ENCODE results near the gene POU3F3.

Gene POU3F3

DNA sequence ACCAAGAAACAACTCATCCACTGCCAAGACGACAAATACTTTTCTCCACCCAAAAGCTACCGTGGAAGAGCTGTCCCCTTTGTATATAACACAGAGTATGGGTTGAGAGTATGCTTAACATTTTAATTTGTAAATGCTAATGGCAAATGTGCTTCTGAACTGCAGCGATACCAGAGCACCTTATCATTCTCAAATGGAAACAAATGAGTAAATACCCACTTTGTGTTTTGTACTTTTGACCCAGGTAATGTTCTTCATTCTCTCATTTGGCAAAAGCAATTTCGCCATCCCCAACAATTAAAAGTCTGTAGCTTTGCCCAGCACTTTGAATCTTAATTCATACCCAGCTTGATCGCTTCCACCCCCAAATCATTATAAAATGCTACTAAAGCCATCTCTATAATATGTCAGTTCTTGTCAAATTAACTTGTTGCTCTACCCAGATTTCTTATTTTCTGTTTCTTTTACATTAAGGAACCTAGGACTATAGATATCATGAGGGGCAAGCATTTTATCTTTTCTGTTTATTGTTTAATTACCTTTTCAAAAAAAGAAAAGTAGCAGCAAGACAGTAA is 6.2 kb upstream of the POU3F3 start:
- Histone ChIP-seq H3K27ac (replicated peaks) (no peak overlapping the region), H3K4me3 (replicated peaks; ENCODE audit: insufficient read depth, low read length) (no peak overlapping the region), H3K27me3 (ENCODE audit: insufficient read depth, poor library complexity, severe bottlenecking) (peaks cover 79% of the 10 kb centered on the region)
- TF ChIP-seq GABPA (IDR thresholded peaks at IDR 0.05; ENCODE audit: low read depth) (no peak), POLR2AphosphoS5 (IDR thresholded peaks at IDR 0.05; ENCODE audit: low read depth) (no peak), SPI1 (IDR thresholded peaks at IDR 0.05; ENCODE audit: borderline replicate concordance, low read depth) (no peak)
- TF ChIP-seq, protein P1, sequence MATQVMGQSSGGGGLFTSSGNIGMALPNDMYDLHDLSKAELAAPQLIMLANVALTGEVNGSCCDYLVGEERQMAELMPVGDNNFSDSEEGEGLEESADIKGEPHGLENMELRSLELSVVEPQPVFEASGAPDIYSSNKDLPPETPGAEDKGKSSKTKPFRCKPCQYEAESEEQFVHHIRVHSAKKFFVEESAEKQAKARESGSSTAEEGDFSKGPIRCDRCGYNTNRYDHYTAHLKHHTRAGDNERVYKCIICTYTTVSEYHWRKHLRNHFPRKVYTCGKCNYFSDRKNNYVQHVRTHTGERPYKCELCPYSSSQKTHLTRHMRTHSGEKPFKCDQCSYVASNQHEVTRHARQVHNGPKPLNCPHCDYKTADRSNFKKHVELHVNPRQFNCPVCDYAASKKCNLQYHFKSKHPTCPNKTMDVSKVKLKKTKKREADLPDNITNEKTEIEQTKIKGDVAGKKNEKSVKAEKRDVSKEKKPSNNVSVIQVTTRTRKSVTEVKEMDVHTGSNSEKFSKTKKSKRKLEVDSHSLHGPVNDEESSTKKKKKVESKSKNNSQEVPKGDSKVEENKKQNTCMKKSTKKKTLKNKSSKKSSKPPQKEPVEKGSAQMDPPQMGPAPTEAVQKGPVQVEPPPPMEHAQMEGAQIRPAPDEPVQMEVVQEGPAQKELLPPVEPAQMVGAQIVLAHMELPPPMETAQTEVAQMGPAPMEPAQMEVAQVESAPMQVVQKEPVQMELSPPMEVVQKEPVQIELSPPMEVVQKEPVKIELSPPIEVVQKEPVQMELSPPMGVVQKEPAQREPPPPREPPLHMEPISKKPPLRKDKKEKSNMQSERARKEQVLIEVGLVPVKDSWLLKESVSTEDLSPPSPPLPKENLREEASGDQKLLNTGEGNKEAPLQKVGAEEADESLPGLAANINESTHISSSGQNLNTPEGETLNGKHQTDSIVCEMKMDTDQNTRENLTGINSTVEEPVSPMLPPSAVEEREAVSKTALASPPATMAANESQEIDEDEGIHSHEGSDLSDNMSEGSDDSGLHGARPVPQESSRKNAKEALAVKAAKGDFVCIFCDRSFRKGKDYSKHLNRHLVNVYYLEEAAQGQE (IDR thresholded peaks at IDR 0.05; ENCODE audit: insufficient replicate concordance, low read depth), result no peak
- TF ChIP-seq, protein P2, sequence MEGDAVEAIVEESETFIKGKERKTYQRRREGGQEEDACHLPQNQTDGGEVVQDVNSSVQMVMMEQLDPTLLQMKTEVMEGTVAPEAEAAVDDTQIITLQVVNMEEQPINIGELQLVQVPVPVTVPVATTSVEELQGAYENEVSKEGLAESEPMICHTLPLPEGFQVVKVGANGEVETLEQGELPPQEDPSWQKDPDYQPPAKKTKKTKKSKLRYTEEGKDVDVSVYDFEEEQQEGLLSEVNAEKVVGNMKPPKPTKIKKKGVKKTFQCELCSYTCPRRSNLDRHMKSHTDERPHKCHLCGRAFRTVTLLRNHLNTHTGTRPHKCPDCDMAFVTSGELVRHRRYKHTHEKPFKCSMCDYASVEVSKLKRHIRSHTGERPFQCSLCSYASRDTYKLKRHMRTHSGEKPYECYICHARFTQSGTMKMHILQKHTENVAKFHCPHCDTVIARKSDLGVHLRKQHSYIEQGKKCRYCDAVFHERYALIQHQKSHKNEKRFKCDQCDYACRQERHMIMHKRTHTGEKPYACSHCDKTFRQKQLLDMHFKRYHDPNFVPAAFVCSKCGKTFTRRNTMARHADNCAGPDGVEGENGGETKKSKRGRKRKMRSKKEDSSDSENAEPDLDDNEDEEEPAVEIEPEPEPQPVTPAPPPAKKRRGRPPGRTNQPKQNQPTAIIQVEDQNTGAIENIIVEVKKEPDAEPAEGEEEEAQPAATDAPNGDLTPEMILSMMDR (IDR thresholded peaks at IDR 0.05; ENCODE audit: insufficient read depth, low read length), result no peak
- no peak for DNase-seq (ENCODE audit: low read depth in 1 of 2, low spot score in 1 of 2)

DNA sequence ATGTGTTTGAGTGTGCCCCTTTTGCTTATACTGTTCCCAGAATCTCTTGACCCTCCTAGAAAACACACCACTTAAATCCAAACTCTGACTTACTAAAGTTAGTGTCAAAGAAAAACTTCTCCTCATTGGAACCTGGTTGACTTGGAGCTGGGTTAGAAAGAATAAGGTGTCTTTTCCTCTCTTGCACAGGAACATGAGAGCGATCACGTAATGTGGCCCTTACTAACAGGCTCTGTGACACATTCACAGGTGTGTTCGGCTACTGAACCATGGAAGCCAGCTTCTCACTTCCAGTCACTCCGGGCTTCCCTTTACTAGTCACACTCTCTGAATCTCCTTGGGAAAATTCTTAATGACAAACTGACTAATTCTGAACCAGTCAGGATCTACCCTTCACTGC is 5.4 kb upstream of the POU3F3 start:
- DNase-seq (ENCODE audit: low read depth in 1 of 2, low spot score in 1 of 2), result no peak
- Histone ChIP-seq H3K27ac (replicated peaks) (no peak overlapping the region), H3K27me3 (ENCODE audit: insufficient read depth, poor library complexity, severe bottlenecking) (peaks cover 83% of the 10 kb centered on the region), H3K4me3 (replicated peaks; ENCODE audit: insufficient read depth, low read length) (no peak overlapping the region)
- TF ChIP-seq SPI1 (IDR thresholded peaks at IDR 0.05; ENCODE audit: borderline replicate concordance, low read depth) (no peak), GABPA (IDR thresholded peaks at IDR 0.05; ENCODE audit: low read depth) (no peak), POLR2AphosphoS5 (IDR thresholded peaks at IDR 0.05; ENCODE audit: low read depth) (no peak)
- TF ChIP-seq, protein P2 (IDR thresholded peaks at IDR 0.05; ENCODE audit: insufficient read depth, low read length), result no peak
- TF ChIP-seq, protein P1 (IDR thresholded peaks at IDR 0.05; ENCODE audit: insufficient replicate concordance, low read depth), result no peak

DNA sequence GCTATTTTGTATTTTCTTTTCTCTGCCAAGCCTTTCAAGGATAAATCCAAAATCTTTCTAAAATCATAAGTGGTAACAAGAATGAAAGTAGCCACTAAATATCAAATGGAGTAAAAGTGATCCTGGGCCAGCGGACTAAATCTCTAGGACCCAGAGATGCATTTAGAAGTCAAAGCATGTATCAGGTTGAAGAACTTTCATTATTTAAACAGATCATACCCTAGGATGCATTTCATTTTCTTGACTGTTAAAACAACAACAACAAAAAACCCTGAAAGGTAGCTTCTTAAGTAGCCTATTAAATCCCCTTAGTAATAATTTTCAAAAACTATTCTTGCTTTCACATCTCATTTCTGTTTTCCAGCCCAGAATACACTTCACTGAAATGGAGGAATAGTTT is 4.8 kb upstream of the POU3F3 start:
- Histone ChIP-seq H3K27me3 (ENCODE audit: insufficient read depth, poor library complexity, severe bottlenecking) (peaks cover 81% of the 10 kb centered on the region), H3K4me3 (replicated peaks; ENCODE audit: insufficient read depth, low read length) (no peak overlapping the region), H3K27ac (replicated peaks) (no peak overlapping the region)
- TF ChIP-seq SPI1 (IDR thresholded peaks at IDR 0.05; ENCODE audit: borderline replicate concordance, low read depth), result no peak
- no peak for TF ChIP-seq POLR2AphosphoS5 (IDR thresholded peaks at IDR 0.05; ENCODE audit: low read depth)
- TF ChIP-seq, protein P2 (IDR thresholded peaks at IDR 0.05; ENCODE audit: insufficient read depth, low read length), result no peak
- TF ChIP-seq GABPA (IDR thresholded peaks at IDR 0.05; ENCODE audit: low read depth), result no peak
- TF ChIP-seq, protein P1 (IDR thresholded peaks at IDR 0.05; ENCODE audit: insufficient replicate concordance, low read depth), result no peak
- DNase-seq (ENCODE audit: low read depth in 1 of 2, low spot score in 1 of 2), result no peak
